ENCODE data around the gene KIF26B.

Gene KIF26B

GRCh38 chr1:245213066-245213831, 58.5 kb downstream of the KIF26B start:
- Histone ChIP-seq H3K79me2 (ENCODE audit: insufficient read depth, low read length) (no peaks in the 10 kb centered on the region), H4K20me1 (ENCODE audit: insufficient read depth, low read length) (no peaks in the 10 kb centered on the region), H2AFZ (ENCODE audit: low read depth, low read length) (no peak overlapping the region), H3K4me3 (ENCODE audit: low read depth in 1 of 2, low read length in 2 of 2) (no peak overlapping the region), H3K27ac (ENCODE audit: low read length) (no peak overlapping the region), H3K27me3 (ENCODE audit: insufficient read depth, low read length, poor library complexity) (no peaks in the 10 kb centered on the region), H3K4me2 (ENCODE audit: insufficient read depth, low read length) (no peak overlapping the region), H3K9ac (ENCODE audit: low read depth, low read length) (no peak overlapping the region), H3K4me1 (ENCODE audit: insufficient read depth, low read length) (no peaks in the 10 kb centered on the region), H3K9me3 (ENCODE audit: insufficient read depth, low read length, severe bottlenecking) (no peaks in the 10 kb centered on the region), H3K36me3 (ENCODE audit: insufficient read depth, low read length) (no peaks in the 10 kb centered on the region)
- no peak for ATAC-seq (ENCODE audit: insufficient read depth, low read depth)
- no peak for TF ChIP-seq CTCF (IDR thresholded peaks at IDR 0.05; ENCODE audit: borderline replicate concordance, extremely low read depth, low read length, poor library complexity, severe bottlenecking)
- TF ChIP-seq EZH2 (IDR thresholded peaks at IDR 0.05; ENCODE audit: borderline replicate concordance, low read depth, low read length, severe bottlenecking) = no peak
- no peak for DNase-seq

GRCh38 chr1:245215071-245215470, 60.3 kb downstream of the KIF26B start:
- no peak overlapping the region for H3K4me2 ChIP-seq (ENCODE audit: insufficient read depth, low read length)
- DNase-seq (no peak), ATAC-seq (ENCODE audit: insufficient read depth, low read depth) (no peak)
- H3K27ac ChIP-seq (ENCODE audit: low read length) = no peak overlapping the region
- no peaks in the 10 kb centered on the region for H3K79me2 ChIP-seq (ENCODE audit: insufficient read depth, low read length)
- no peaks in the 10 kb centered on the region for H3K4me1 ChIP-seq (ENCODE audit: insufficient read depth, low read length)
- H3K4me3 ChIP-seq (ENCODE audit: low read depth in 1 of 2, low read length in 2 of 2) = no peak overlapping the region
- TF ChIP-seq EZH2 (IDR thresholded peaks at IDR 0.05; ENCODE audit: borderline replicate concordance, low read depth, low read length, severe bottlenecking) = no peak
- no peak for TF ChIP-seq CTCF (IDR thresholded peaks at IDR 0.05; ENCODE audit: borderline replicate concordance, extremely low read depth, low read length, poor library complexity, severe bottlenecking)
- no peak overlapping the region for H3K9ac ChIP-seq (ENCODE audit: low read depth, low read length)
- no peak overlapping the region for H2AFZ ChIP-seq (ENCODE audit: low read depth, low read length)
- H3K9me3 ChIP-seq (ENCODE audit: insufficient read depth, low read length, severe bottlenecking) = no peaks in the 10 kb centered on the region
- no peaks in the 10 kb centered on the region for H3K36me3 ChIP-seq (ENCODE audit: insufficient read depth, low read length)
- no peaks in the 10 kb centered on the region for H4K20me1 ChIP-seq (ENCODE audit: insufficient read depth, low read length)
- H3K27me3 ChIP-seq (ENCODE audit: insufficient read depth, low read length, poor library complexity) = no peaks in the 10 kb centered on the region

- H2AFZ ChIP-seq (ENCODE audit: low read depth, low read length) = no peak overlapping the region
- ATAC-seq (ENCODE audit: insufficient read depth, low read depth) = no peak
- no peaks in the 10 kb centered on the region for H3K4me1 ChIP-seq (ENCODE audit: insufficient read depth, low read length)
- no peaks in the 10 kb centered on the region for H3K27me3 ChIP-seq (ENCODE audit: insufficient read depth, low read length, poor library complexity)
- no peak for DNase-seq
- H3K9me3 ChIP-seq (ENCODE audit: insufficient read depth, low read length, severe bottlenecking) = no peaks in the 10 kb centered on the region
- H3K79me2 ChIP-seq (ENCODE audit: insufficient read depth, low read length) = no peaks in the 10 kb centered on the region
- no peaks in the 10 kb centered on the region for H4K20me1 ChIP-seq (ENCODE audit: insufficient read depth, low read length)
- H3K4me3 ChIP-seq (ENCODE audit: low read depth in 1 of 2, low read length in 2 of 2) = no peak overlapping the region
- H3K36me3 ChIP-seq (ENCODE audit: insufficient read depth, low read length) = no peaks in the 10 kb centered on the region
- no peak overlapping the region for H3K27ac ChIP-seq (ENCODE audit: low read length)
- TF ChIP-seq CTCF (IDR thresholded peaks at IDR 0.05; ENCODE audit: borderline replicate concordance, extremely low read depth, low read length, poor library complexity, severe bottlenecking) = no peak
- no peak for TF ChIP-seq EZH2 (IDR thresholded peaks at IDR 0.05; ENCODE audit: borderline replicate concordance, low read depth, low read length, severe bottlenecking)
- H3K9ac ChIP-seq (ENCODE audit: low read depth, low read length) = no peak overlapping the region
- no peak overlapping the region for H3K4me2 ChIP-seq (ENCODE audit: insufficient read depth, low read length)
Observed at GRCh38 chr1:245216366-245217115, 61.8 kb downstream of the KIF26B start.

Data from DND-41 (cell line).